NT2/D1 (cell line): ENCODE results near the gene COL23A1.

Experiments used
- DNase-seq: peaks from one replicate; pipeline ENCODE4 v3.0.0-alpha.2; 2011; ENCODE audit warnings: low read depth, low spot score
- H3K27me3 ChIP-seq: 2 replicates; pipeline ENCODE4 v1.6.0; 2011; ENCODE audit warnings: mild to moderate bottlenecking; ENCODE audit not compliant: insufficient read length, insufficient read depth
- H3K36me3 ChIP-seq: 2 replicates; pipeline ENCODE4 v1.6.1; 2011; ENCODE audit warnings: mild to moderate bottlenecking, low read length, mixed read lengths; ENCODE audit not compliant: insufficient read depth, insufficient read length
- H3K4me1 ChIP-seq: 2 replicates; pipeline ENCODE4 v1.5.1; 2011; ENCODE audit not compliant: insufficient read depth, insufficient read length
- H3K4me3 ChIP-seq: 2 replicates; pipeline ENCODE4 v1.5.1; 2011; ENCODE audit warnings: low read depth; ENCODE audit not compliant: insufficient read length
- H3K9ac ChIP-seq: 2 replicates; pipeline ENCODE4 v1.6.0; 2011; ENCODE audit warnings: low read depth; ENCODE audit not compliant: insufficient read length
- H3K9me3 ChIP-seq: 2 replicates; pipeline ENCODE4 v1.5.1; 2011; ENCODE audit warnings: mild to moderate bottlenecking, low read length; ENCODE audit not compliant: insufficient read depth
- SUZ12 ChIP-seq: IDR thresholded peaks from 2 replicates; pipeline ENCODE4 v1.6.1; 2011; ENCODE audit not compliant: insufficient read length, insufficient read depth; ENCODE audit errors: extremely low read depth
- YY1 ChIP-seq: IDR thresholded peaks from 2 replicates; pipeline ENCODE4 v1.6.1; 2011; ENCODE audit not compliant: insufficient read length, insufficient read depth
- ZNF274 ChIP-seq: IDR thresholded peaks from 2 replicates; pipeline ENCODE4 v1.6.1; 2011; ENCODE audit warnings: mild to moderate bottlenecking, low read depth, low read length

The COL23A1 gene

DNA sequence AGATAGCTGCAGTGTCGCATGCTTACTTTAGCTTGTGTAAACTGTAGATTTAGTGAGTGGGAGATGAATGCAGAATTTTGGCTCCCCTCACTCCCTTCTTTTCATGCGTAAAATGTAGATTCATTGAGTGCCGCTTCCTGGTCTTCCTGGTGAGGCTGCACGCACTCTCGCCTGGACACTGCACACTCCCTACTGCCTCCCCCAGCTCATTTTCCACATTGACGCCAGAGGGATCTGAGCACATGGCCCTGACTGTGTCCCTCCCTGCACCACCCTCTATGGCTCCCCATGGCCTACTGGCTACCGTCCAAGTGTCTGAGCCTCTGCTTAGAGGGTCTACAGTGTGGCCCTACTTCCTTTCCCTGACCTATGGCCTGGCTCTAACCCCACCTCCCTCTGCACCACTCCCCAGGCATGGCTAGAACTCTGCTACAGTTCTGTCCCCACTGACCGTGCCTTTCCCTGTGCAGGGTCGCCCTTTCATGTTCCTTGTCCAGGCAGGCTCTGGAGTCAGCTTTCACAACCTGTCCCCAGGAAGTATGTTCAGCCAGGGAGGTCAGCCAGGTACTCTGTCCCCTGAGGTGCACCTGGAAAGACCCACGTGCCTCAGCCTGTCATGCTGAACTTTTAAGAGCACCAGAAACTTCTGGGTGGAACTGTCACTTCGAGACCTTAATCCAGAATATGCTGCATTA, 160.6 kb downstream of the COL23A1 start:
- peaks cover 14% of the 10 kb centered on the region for H3K4me1 ChIP-seq
- H3K36me3 ChIP-seq, result no peaks in the 10 kb centered on the region
- no peaks in the 10 kb centered on the region for H3K27me3 ChIP-seq
- H3K4me3 ChIP-seq, result no peak overlapping the region
- peak overlapping the region; percentile 21 for H3K9ac ChIP-seq
- H3K9me3 ChIP-seq, result no peaks in the 10 kb centered on the region
- TF ChIP-seq YY1 (no peak), SUZ12 (no peak), ZNF274 (no peak)
- no peak for DNase-seq

DNA sequence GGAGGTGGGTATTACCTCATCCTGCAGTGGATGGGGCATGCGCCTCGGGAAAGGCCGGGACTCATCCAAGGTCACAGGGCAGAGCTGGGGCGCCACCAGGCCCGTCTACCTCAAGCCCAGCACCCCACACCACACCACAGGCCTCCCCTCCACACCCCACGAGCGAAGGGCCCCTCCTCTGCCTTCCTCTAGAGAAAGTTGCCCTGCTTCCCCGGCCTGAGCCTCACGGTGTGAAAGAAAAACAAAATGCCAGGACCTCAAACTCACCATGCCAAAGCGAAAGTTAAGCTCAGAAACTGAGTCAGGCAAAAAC, 161.1 kb downstream of the COL23A1 start:
- no peak for DNase-seq
- Histone ChIP-seq H3K4me3 (no peak overlapping the region), H3K9ac (peak overlapping the region; percentile 21), H3K4me1 (peaks cover 12% of the 10 kb centered on the region), H3K27me3 (no peaks in the 10 kb centered on the region), H3K36me3 (no peaks in the 10 kb centered on the region), H3K9me3 (no peaks in the 10 kb centered on the region)
- TF ChIP-seq SUZ12 (no peak), YY1 (no peak), ZNF274 (no peak)

DNA sequence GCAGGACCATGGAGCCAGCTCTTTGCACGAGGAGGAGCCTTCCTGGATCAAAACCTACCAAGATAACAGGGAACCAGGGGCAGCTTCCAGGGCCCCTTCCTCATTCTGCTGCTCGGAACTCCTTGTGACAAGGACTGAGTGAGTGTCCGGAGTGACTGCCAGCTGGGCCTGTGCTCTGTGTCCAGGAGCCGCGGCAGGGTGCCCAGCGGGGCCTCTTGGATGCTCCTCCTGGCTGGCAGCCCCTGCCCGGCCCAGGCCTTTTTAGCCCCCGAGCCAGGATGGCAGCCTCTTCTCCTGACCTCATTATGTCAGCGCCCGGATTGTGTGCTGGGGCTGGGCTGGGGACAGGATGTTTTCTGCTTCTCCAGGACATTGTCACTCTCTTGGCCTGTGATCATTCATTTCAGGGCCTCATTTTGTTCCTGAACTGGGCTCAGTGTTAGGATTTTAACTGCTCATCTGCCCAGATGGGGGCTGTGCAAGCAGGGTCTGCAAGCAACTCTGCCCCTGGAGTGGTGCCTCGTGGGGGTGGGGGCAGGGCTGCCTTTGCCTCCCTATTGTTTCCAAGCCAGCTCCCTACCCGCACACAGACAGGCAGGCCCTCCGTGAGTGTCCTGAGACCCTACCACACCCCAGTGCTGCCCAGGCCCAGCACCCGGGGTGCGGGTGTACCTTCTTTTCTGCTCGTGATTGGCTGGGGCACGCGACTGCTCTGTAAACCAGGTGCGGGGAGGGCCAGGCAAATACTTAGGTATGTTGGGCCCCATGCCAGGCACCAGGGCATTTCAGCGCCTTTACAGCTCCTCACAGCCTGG, 161.6 kb downstream of the COL23A1 start:
- Histone ChIP-seq H3K9ac (peak overlapping the region; percentile 42), H3K4me1 (peaks cover 13% of the 10 kb centered on the region), H3K4me3 (no peak overlapping the region), H3K27me3 (no peaks in the 10 kb centered on the region), H3K36me3 (no peaks in the 10 kb centered on the region), H3K9me3 (no peaks in the 10 kb centered on the region)
- no peak for TF ChIP-seq ZNF274
- TF ChIP-seq YY1, result no peak
- no peak for TF ChIP-seq SUZ12
- no peak for DNase-seq

DNA sequence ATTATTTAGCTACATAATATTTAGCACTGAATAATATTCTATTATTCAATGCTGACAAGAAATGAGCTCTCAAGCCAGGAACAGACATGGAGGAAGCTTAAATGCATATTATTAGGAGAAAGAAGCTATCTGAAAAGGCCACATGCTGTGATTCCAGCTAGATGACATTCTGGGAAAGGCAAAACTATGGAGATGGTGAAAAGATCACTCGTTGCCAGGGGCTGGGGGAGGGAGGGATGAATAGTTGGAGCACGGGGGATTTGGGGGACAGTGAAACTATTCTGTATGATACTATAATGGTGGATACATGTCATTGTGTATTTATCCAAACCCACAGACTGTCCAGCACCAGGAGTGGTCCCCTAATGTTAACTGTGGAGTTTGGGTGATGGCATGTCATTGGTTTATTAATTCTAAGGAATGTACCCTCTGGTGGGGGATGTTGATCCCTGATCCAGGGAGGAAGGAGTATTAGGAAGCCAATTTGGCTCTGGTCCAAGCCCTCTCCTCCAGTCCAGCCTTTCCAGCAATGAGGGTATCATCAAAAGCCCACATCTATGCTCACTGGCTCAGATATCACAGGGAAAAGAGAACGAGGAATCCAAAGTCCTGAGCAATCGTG, 162.5 kb downstream of the COL23A1 start:
- TF ChIP-seq ZNF274 (no peak), SUZ12 (no peak), YY1 (no peak)
- H3K27me3 ChIP-seq, result no peaks in the 10 kb centered on the region
- no peak overlapping the region for H3K9ac ChIP-seq
- H3K36me3 ChIP-seq, result no peaks in the 10 kb centered on the region
- DNase-seq, result no peak
- H3K4me1 ChIP-seq, result peaks cover 13% of the 10 kb centered on the region
- no peaks in the 10 kb centered on the region for H3K9me3 ChIP-seq
- H3K4me3 ChIP-seq, result no peak overlapping the region

DNA sequence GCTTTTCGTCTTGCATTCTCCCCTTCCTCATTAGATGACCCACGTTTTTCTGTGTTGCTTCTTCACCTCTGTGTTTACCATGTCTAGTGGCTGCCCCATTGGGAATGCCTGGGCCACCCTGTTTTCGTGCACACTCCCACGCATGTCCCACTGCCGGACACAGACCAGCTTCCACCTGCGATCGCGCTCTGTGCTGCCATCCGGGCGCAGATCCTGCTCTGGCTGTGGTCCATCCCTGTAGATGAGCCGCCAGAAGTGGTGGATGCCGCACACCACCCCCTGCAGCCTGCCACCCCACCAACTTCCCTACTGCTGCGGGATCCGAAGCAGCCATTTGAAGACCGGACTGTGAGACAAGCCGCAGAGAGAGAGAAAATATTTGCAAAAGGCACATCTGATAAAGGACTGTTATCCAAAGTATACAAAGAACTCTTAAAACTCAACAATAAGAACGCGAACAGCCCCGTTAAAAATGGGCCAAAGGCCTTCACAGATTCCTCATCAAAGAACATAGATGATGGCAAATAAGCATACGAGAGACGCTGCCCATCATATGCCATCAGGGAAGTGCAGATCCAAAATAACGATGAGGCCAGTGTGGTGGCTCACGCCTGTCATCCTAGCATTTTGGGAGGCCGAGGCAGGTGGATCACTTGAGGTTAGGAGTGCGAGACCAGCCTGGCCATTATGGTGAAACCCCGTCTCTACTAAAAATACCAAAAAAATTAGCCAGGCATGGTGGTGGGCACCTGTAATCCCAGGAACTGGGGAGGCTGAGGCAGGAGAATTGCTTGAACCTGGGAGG, 163.7 kb downstream of the COL23A1 start:
- Histone ChIP-seq H3K4me3 (no peak overlapping the region), H3K27me3 (no peaks in the 10 kb centered on the region), H3K9ac (no peak overlapping the region), H3K36me3 (no peaks in the 10 kb centered on the region), H3K4me1 (peaks cover 21% of the 10 kb centered on the region), H3K9me3 (no peaks in the 10 kb centered on the region)
- no peak for DNase-seq
- TF ChIP-seq YY1, result no peak
- no peak for TF ChIP-seq SUZ12
- no peak for TF ChIP-seq ZNF274

DNA sequence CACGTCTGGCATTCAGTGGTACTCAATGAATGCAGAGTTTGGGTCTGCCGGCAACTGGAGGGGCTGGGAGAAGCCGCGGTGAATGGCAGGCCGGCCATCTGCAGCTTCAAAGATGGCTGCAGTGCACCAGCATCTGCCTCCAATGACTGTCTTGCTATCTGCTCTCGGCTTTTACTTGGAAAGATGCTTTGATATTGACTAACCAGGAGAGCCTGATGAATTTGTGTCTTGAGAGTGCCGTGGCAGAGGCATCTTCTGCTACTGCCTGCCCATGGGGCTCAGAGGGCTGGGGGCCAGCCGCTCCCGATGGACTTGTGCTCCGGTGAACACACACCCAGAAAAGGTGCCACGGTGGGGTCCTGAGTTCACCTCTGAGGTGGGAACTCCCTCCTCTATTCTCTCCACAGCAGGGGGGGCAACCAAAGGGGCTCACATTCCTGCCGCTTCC, 164.5 kb downstream of the COL23A1 start:
- H3K4me1 ChIP-seq, result peaks cover 21% of the 10 kb centered on the region
- DNase-seq, result no peak
- no peak overlapping the region for H3K4me3 ChIP-seq
- no peaks in the 10 kb centered on the region for H3K27me3 ChIP-seq
- H3K36me3 ChIP-seq, result no peaks in the 10 kb centered on the region
- H3K9me3 ChIP-seq, result no peaks in the 10 kb centered on the region
- TF ChIP-seq YY1, result no peak
- TF ChIP-seq SUZ12, result no peak
- no peak for TF ChIP-seq ZNF274
- no peak overlapping the region for H3K9ac ChIP-seq

DNA sequence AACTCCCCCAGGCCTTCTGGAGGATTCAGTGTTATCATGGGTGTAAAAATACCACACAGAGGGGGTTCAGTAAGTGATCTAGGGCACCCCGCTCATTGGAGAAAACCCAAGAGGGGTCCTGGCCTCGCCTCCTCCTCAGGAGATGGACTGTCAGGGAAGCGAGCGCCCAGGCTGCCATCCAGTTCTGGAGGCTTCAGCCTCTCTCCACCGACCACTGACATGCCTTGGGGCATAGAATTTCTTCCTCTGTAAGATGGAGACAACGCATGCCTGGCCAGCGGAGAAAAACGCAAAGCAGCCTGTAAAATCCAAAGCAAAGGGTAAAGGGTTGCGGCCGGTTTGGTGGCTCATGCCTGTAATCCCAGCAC, 165.4 kb downstream of the COL23A1 start:
- DNase-seq, result no peak
- Histone ChIP-seq H3K9ac (no peak overlapping the region), H3K9me3 (no peaks in the 10 kb centered on the region), H3K4me3 (no peak overlapping the region), H3K4me1 (peaks cover 24% of the 10 kb centered on the region), H3K36me3 (no peaks in the 10 kb centered on the region), H3K27me3 (no peaks in the 10 kb centered on the region)
- TF ChIP-seq YY1, result no peak
- TF ChIP-seq SUZ12, result no peak
- no peak for TF ChIP-seq ZNF274
